NCI-H774 (cell line): ENCODE measurements around the gene GOLGA6L22.
"Not testable (repeated sequence)": the region's sequence is repeated elsewhere in the genome, so short reads cannot be mapped to it uniquely, and the experiment has no call there.

Source experiments
- DNase-seq: peaks from one replicate; lab custom pipeline; 2025; lab: John Stamatoyannopoulos, UW

GOLGA6L22 gene, protein sequence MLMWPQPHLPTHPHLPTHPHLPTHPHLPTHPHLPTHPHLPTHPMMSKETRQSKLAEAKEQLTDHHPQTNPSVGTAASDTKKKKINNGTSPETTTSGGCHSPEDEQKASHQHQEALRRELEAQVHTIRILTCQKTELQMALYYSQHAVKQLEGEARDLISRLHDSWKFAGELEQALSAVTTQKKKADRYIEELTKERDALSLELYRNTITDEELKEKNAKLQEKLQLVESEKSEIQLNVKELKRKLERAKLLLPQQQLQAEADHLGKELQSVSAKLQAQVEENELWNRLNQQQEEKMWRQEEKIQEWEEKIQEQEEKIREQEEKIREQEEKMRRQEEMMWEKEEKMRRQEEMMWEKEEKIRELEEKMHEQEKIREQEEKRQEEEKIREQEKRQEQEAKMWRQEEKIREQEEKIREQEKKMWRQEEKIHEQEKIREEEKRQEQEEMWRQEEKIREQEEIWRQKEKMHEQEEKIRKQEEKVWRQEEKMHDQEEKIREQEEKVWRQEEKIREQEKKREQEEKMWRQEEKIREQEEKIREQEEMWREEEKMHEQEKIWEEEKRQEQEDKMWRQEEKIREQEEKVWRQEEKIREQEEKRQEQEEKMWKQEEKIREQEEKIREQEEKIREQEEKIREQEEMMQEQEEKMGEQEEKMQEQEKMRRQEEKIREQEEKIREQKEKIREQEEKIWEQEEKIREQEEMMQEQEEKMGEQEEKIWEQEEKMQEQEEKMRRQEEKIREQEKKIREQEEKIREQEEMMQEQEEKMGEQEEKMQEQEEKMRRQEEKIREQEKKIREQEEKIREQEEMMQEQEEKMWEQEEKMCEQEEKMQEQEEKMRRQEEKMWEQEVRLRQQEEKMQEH

GRCh38 chr15:22458603-22459002 is at the start of gene GOLGA6L22:
TSS of gene GOLGA6L22 (plus strand) at chr15:22458903. CDS start at chr15:22458994, 91 bp downstream.
- DNase-seq = not testable (repeated sequence)

- DNase-seq = not testable (repeated sequence)
These were observed 41.4 kb upstream of the GOLGA6L22 start for GRCh38 chr15:22417288-22417687.

GRCh38 chr15:22417795-22418194 is 40.9 kb upstream of the GOLGA6L22 start:
- DNase-seq = not testable (repeated sequence)

DNA sequence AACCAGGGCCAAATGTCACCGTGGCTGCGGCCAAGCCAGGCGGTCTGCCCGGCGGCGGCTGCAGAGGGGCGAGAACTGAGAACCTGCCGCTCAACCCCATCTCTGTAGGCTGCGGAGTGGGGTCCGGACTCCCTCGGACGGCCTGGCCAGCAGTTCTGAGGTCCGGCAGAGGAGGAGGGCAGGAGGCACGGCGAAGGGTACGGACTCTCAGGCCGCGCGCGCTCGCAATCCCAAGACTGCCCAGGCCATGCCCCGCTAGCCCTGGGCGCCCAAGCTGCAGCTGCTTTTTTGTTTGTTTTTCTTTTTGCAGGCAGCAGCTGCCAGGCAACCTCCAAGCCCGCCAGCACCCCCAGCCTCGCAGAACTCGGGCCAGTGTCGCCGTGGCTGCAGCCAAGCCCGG is 40.5 kb upstream of the GOLGA6L22 start:
- not testable (repeated sequence) for DNase-seq

DNA sequence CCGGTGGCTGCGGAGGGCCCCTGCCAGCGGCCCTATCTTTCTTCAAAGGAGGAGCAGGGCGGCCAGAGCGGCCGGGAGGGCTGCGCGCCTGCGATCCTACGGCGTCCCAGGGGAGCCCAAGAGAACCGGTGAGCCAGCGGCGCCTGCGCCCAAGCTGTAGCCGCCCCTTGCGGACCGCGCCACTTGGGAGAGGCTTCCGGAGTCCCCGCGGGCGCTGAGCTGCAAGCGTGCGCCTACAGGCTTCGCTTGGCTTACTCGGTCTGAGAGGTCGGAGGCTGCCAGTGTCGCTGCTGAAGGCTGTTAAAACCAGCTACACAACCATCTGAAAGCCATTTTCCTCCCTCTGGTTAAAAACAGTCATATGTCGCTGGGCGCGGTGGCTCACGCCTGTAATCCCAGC is 40.0 kb upstream of the GOLGA6L22 start:
- DNase-seq = not testable (repeated sequence)

DNA sequence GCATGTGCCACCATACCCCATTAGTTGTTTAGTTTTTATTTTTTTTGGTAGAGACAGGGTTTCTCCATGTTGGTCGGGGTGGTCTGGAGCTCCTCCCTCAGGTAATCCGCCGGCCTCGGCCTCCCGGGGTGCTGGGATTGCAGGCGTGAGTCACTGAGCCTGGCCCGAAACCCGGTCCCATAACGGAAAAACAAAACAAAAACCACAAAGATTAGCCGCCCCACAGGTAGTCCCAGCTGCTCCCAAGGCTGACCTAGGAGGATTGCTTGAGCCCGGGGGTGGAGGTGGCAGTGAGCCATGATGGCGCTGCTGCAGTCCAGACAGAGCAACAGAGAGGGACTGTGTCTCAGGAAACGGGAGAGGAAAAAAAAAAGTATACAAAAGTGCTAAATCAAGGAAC is 38.4 kb upstream of the GOLGA6L22 start:
- not testable (repeated sequence) for DNase-seq

- DNase-seq = not testable (repeated sequence)
These were observed 29.3 kb upstream of the GOLGA6L22 start for GRCh38 chr15:22429426-22429825.

- DNase-seq = not testable (repeated sequence)
These were observed 27.0 kb upstream of the GOLGA6L22 start for GRCh38 chr15:22431687-22432086.

DNA sequence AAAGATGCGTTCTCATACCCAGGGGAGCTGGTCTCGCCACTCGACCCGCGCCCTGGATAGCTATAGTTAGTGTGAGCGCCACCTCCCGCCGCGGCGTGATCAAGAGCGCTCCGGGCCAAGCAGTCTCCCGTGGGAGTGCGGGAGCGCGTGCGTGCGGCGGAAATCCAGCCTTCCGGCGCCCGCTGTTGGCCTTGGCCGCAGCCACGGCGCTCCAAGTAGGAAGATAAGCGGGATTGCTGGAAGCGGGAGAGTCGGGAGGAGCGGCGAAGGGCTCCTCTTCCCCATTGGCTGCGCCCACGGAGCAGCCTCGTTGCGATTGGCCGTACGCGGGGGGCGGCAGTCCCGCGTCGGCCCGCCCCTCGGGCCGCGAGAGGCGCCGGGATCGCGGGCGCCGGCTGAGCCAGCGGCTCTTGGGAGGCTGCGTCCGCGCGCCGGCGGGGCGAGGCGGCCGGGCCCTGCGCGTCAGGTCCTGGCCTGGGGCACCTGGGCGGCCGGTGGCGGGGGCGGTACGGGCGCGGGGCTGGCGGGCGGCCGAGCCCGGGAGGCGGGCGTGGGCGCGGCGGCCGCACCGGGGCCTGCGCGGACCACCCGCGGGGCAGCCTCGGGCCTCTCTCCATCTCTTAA is 35.9 kb downstream of the GOLGA6L22 start:
- not testable (repeated sequence) for DNase-seq

- not testable (repeated sequence) for DNase-seq
These were observed 38.5 kb downstream of the GOLGA6L22 start for GRCh38 chr15:22497200-22497599.

DNA sequence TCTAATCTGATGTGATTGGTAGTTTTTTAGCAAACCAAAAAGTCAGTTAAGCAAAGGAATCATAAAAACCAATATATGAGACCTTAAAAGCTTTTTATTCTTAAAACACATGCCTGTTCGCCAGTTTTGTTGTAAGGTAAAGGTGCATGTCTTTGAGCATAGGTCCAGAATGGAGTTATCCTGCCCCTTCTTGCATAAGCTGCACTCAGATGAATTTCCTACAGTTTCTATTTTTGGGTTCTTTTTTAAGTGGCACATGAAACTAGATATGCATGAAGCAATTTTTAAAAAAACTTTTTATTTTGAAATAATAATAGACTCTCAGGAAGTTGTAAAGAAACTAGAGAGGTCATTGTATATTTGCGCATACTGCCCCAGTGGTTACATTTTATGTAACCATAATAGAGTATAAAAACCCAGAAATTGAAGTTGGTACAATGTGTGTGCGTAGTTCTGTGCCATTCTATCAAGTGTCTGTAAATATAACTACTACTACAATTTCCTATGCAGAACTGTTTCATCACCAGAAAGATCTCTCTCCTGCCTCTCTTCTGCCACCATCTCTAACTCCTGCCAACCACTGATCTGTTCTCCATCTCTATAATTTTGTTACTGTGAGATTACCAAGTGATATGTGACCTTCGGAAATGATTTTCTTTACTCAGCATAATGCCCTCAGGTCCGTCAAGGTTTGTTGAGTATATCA is 39.7 kb downstream of the GOLGA6L22 start:
- not testable (repeated sequence) for DNase-seq

DNA sequence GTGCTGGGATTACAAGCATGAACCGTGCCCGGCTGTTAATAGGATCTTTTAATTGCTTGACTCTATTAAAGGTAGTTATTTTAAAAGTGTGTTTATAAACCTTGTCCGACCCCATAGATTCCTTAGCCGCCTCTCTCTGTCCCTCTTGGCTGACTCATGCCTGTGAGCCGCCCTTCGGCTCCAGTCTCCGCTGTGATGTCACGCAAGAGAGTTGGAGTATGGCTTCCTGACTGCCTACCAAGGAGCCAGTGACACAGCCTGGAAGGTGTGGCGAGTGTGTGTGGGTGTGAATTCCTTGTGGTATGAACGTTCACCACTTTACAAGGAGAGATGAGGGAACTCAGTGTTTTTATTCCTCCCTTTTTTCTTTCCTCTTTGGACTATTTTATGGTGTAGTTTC is 43.6 kb downstream of the GOLGA6L22 start:
- not testable (repeated sequence) for DNase-seq

- DNase-seq = not testable (repeated sequence)
These were observed 48.3 kb downstream of the GOLGA6L22 start for GRCh38 chr15:22506959-22507358.

GRCh38 chr15:22516140-22516539 is 57.4 kb downstream of the GOLGA6L22 start:
- DNase-seq = not testable (repeated sequence)
